H1 (cell line): ENCODE results near the gene SEZ6. TPM values are rescaled to one million over a fixed set of nuclear protein-coding genes. Genes with fewer than 3 reads are reported as not detected.

ENCODE experiments used
- CTCF ChIA-PET: fragments of 300-600 bp; sonication (Branson Sonifier 250); formaldehyde crosslinking; loops from one replicate; lab custom pipeline; 2021; ENCODE audit not compliant: partially characterized antibody; lab: Charles Lee
- POLR2A ChIA-PET: fragments of 300-600 bp; sonication (Branson Sonifier 250); formaldehyde crosslinking; loops from one replicate; lab custom pipeline; 2021; ENCODE audit warnings: inconsistent platforms; ENCODE audit not compliant: partially characterized antibody; lab: Charles Lee
- DNase-seq, 2 experiments: peaks; one replicate each; pipeline versions ENCODE4 v3.0.0 to v3.0.0-alpha.2; 2010 to 2022; ENCODE audit warnings: low spot score in 2 of 2, low read depth in 1 of 2, mixed read lengths in 1 of 2
- FAIRE-seq: peaks from 2 replicates; lab custom pipeline; 2011; peaks lifted over from hg19 to GRCh38; lab: Jason Lieb, UNC
- H2AFZ ChIP-seq: 2 replicates; pipeline ENCODE4 v1.8.1; 2012; ENCODE audit warnings: low read length, inconsistent platforms
- H2AK5ac ChIP-seq: 2 replicates; pipeline ENCODE4 v1.6.1; 2013; ENCODE audit warnings: low read depth, low read length
- H2BK120ac ChIP-seq: replicated peaks from 2 replicates; pipeline ENCODE3; 2013; ENCODE audit warnings: low read depth, low read length, inconsistent platforms
- H2BK12ac ChIP-seq: 2 replicates; pipeline ENCODE4 v1.6.1; 2013; ENCODE audit warnings: low read depth, low read length
- H2BK15ac ChIP-seq: 2 replicates; pipeline ENCODE4 v1.6.1; 2013; ENCODE audit warnings: low read length
- H2BK20ac ChIP-seq: 2 replicates; pipeline ENCODE4 v1.6.1; 2013; ENCODE audit warnings: low read length
- H2BK5ac ChIP-seq: 2 replicates; pipeline ENCODE4 v1.6.1; 2013; ENCODE audit warnings: low read depth, low read length
- H3K14ac ChIP-seq: 2 replicates; pipeline ENCODE4 v1.6.1; 2013; ENCODE audit warnings: inconsistent platforms; ENCODE audit not compliant: insufficient read length
- H3K18ac ChIP-seq: 2 replicates; pipeline ENCODE4 v1.6.1; 2013; ENCODE audit warnings: low read length; ENCODE audit errors: extremely low read depth
- H3K23ac ChIP-seq: 2 replicates; pipeline ENCODE4 v1.6.1; 2013; ENCODE audit warnings: inconsistent platforms; ENCODE audit not compliant: insufficient read length
- H3K23me2 ChIP-seq: 2 replicates; pipeline ENCODE4 v1.6.1; 2013; ENCODE audit warnings: low read depth, low read length
- H3K27ac ChIP-seq: 2 replicates; pipeline ENCODE4 v1.6.1; 2011; ENCODE audit warnings: low read depth, low read length, inconsistent platforms
- H3K27me3 ChIP-seq, 4 experiments: replicated peaks in 1 of 4; 1 replicate in 1 of 4; 2 replicates in 3 of 4; pipeline versions ENCODE4 v1.6.1 to v1.8.1; 2011 to 2013; ENCODE audit warnings: low read length in 3 of 4, mild to moderate bottlenecking in 3 of 4, inconsistent platforms in 2 of 4, mixed read lengths in 2 of 4, moderate library complexity in 1 of 4; ENCODE audit not compliant: control insufficient read depth in 3 of 4, insufficient read depth in 3 of 4; ENCODE audit errors: extremely low read depth in 1 of 4
- H3K36me3 ChIP-seq, 4 experiments: 2 replicates each; pipeline versions ENCODE4 v1.6.1 to v1.8.1; 2011 to 2013; ENCODE audit warnings: mild to moderate bottlenecking in 4 of 4, low read length in 3 of 4, moderate library complexity in 2 of 4, control low read depth in 1 of 4, inconsistent platforms in 1 of 4; ENCODE audit not compliant: insufficient read depth in 4 of 4, control insufficient read depth in 2 of 4
- H3K4ac ChIP-seq: replicated peaks from 2 replicates; pipeline ENCODE3; 2013; ENCODE audit warnings: low read length, low read depth, mixed read lengths, inconsistent platforms; ENCODE audit not compliant: insufficient read length
- H3K4me1 ChIP-seq, 4 experiments: replicated peaks in 1 of 4; 1 replicate in 1 of 4; 2 replicates in 3 of 4; pipeline versions ENCODE4 v1.6.1 to v1.8.1; 2011 to 2013; ENCODE audit warnings: low read length in 3 of 4, inconsistent platforms in 2 of 4, mixed read lengths in 1 of 4; ENCODE audit not compliant: insufficient read depth in 4 of 4, control insufficient read depth in 3 of 4
- H3K4me2 ChIP-seq, 2 experiments: 2 replicates each; pipeline versions ENCODE4 v1.6.1 to v1.8.1; 2011 to 2013; ENCODE audit warnings: low read depth in 2 of 2, low read length in 2 of 2, control low read depth in 1 of 2, inconsistent platforms in 1 of 2, mild to moderate bottlenecking in 1 of 2; ENCODE audit not compliant: insufficient read depth in 1 of 2
- H3K4me3 ChIP-seq, 4 experiments: fragments of 200-600, 300-600 bp in 1 of 4; sonication (generic), shearing (Covaris generic), sonication (Bioruptor Twin) in 1 of 4; 2 replicates each; pipeline versions ENCODE4 v1.5.1 to v1.8.1; 2011 to 2016; ENCODE audit warnings: low read length in 4 of 4, low read depth in 3 of 4, control low read depth in 2 of 4, inconsistent platforms in 2 of 4, mild to moderate bottlenecking in 2 of 4, mixed read lengths in 1 of 4, moderate library complexity in 1 of 4; ENCODE audit not compliant: insufficient read depth in 2 of 4; ENCODE audit errors: extremely low read depth in 1 of 4
- H3K56ac ChIP-seq: replicated peaks from 2 replicates; pipeline ENCODE3; 2013; ENCODE audit warnings: low read depth, mild to moderate bottlenecking, mixed read lengths, low read length, inconsistent platforms; ENCODE audit not compliant: insufficient read length
- H3K79me1 ChIP-seq: 2 replicates; pipeline ENCODE4 v1.6.1; 2013; ENCODE audit warnings: low read depth, low read length, control low read depth
- H3K79me2 ChIP-seq, 2 experiments: 2 replicates each; pipeline versions ENCODE4 v1.6.1 to v1.8.1; 2012 to 2013; ENCODE audit warnings: low read length in 2 of 2, mild to moderate bottlenecking in 2 of 2, inconsistent platforms in 1 of 2; ENCODE audit not compliant: insufficient read depth in 2 of 2, control insufficient read depth in 1 of 2
- H3K9ac ChIP-seq, 4 experiments: replicated peaks in 1 of 4; 1 replicate in 1 of 4; 2 replicates in 3 of 4; pipeline versions ENCODE4 v1.6.1 to v1.8.1; 2011 to 2013; ENCODE audit warnings: low read depth in 3 of 4, low read length in 3 of 4, control low read depth in 2 of 4, mild to moderate bottlenecking in 2 of 4, moderate library complexity in 2 of 4, inconsistent platforms in 1 of 4; ENCODE audit errors: extremely low read depth in 1 of 4
- H3K9me3 ChIP-seq, 2 experiments: 2 replicates each; pipeline versions ENCODE4 v1.6.1 to v1.8.1; 2012 to 2013; ENCODE audit warnings: mild to moderate bottlenecking in 2 of 2, moderate library complexity in 2 of 2, control low read depth in 1 of 2, inconsistent platforms in 1 of 2, low read depth in 1 of 2, low read length in 1 of 2, mixed read lengths in 1 of 2; ENCODE audit not compliant: insufficient read depth in 2 of 2
- H4K20me1 ChIP-seq, 2 experiments: replicated peaks in 1 of 2; 2 replicates each; pipeline versions ENCODE3 to v1.8.1; 2011 to 2013; ENCODE audit warnings: inconsistent platforms in 2 of 2, low read length in 2 of 2, mild to moderate bottlenecking in 1 of 2; ENCODE audit not compliant: insufficient read depth in 2 of 2, control insufficient read depth in 1 of 2
- H4K5ac ChIP-seq: 2 replicates; pipeline ENCODE4 v1.6.1; 2013; ENCODE audit warnings: low read length, low read depth, mixed read lengths, inconsistent platforms; ENCODE audit not compliant: insufficient read length
- H4K8ac ChIP-seq: 2 replicates; pipeline ENCODE4 v1.8.0; 2013; ENCODE audit warnings: mild to moderate bottlenecking, moderate library complexity, low read length, inconsistent platforms; ENCODE audit not compliant: insufficient read depth; ENCODE audit errors: extremely low read depth
- H4K91ac ChIP-seq: replicated peaks from 2 replicates; pipeline ENCODE3; 2013; ENCODE audit warnings: low read length, mixed read lengths, inconsistent platforms; ENCODE audit not compliant: insufficient read length
- GABPA ChIP-seq: IDR thresholded peaks from 2 replicates; pipeline ENCODE4 v1.6.1; 2011; ENCODE audit warnings: mild to moderate bottlenecking, low read length, moderate library complexity, borderline replicate concordance; ENCODE audit not compliant: insufficient read depth
- JUN ChIP-seq: IDR thresholded peaks from 2 replicates; pipeline ENCODE4 v1.6.1; 2011; ENCODE audit warnings: low read depth, mild to moderate bottlenecking, improper control_type of control experiment, low read length
- PHF8 ChIP-seq: fragments of 200-600 bp; sonication (generic); conservative IDR thresholded peaks from 2 replicates; pipeline ENCODE4 v1.7.1; 2012; ENCODE audit warnings: low read depth, mild to moderate bottlenecking, inconsistent platforms, low read length, moderate library complexity
- POU5F1 ChIP-seq: IDR thresholded peaks from 2 replicates; pipeline ENCODE4 v1.6.1; 2011; ENCODE audit warnings: low read depth, mild to moderate bottlenecking, low read length, moderate library complexity
- SP4 ChIP-seq: IDR thresholded peaks from 2 replicates; pipeline ENCODE4 v1.6.1; 2012; ENCODE audit warnings: low read length, inconsistent platforms
- SRF ChIP-seq: IDR thresholded peaks from 2 replicates; pipeline ENCODE4 v1.6.1; 2011; ENCODE audit warnings: mild to moderate bottlenecking, low read depth, low read length, moderate library complexity
- WGBS, 2 experiments: shearing (Covaris generic) in 1 of 2; methylation state at CpG; one replicate each; pipeline versions ENCODE4 v1.1.6 to v1.1.7; 2013 to 2015; ENCODE audit warnings: low lambda C conversion rate in 2 of 2, mixed read lengths in 2 of 2, inconsistent platforms in 1 of 2, low coverage in 1 of 2, missing lambda C conversion rate in 1 of 2; ENCODE audit not compliant: insufficient replicate concordance in 2 of 2, insufficient coverage in 1 of 2, insufficient read length in 1 of 2; ENCODE audit errors: extremely low coverage in 1 of 2, missing lambda C conversion rate in 1 of 2; 5-methylcytosine and 5-hydroxymethylcytosine counted together
- polyA plus RNA-seq, 7 experiments: library from polyadenylated mRNA; depleted of rRNA in 3 of 7; stranded (reverse) in 5 of 7; unstranded in 2 of 7; fragments of >200 nt in 5 of 7; fragments of 200-250 nt in 2 of 7; gene quantifications; 1 replicate in 5 of 7; 2 replicates in 1 of 7; 4 replicates in 1 of 7; pipeline versions ENCODE4 v1.2.1 to v1.2.3, GENCODE V29; 2011 to 2013; ENCODE audit warnings: missing spikeins in 2 of 7, mixed read lengths in 2 of 7
- total RNA-seq: library from RNA; stranded (reverse); fragmentation: NEBNext Ultra II Directional; extraction: Animal tissue kit (Norgen Biotek cat#: 25700); gene quantifications from 2 replicates; pipeline ENCODE4 v1.2.1, GENCODE V29; 2021
- TF ChIP-seq, protein P1 (sequence below): IDR thresholded peaks from 2 replicates; pipeline ENCODE4 v1.6.1; 2011; ENCODE audit warnings: low read length, improper control_type of control experiment
- TF ChIP-seq, protein P2 (sequence below): IDR thresholded peaks from 2 replicates; pipeline ENCODE4 v1.6.1; 2012; ENCODE audit warnings: inconsistent platforms
- TF ChIP-seq, protein P3 (sequence below): IDR thresholded peaks from 2 replicates; pipeline ENCODE4 v1.6.1; 2012; ENCODE audit warnings: inconsistent platforms

SEZ6 gene
- total and polyA plus RNA-seq, 2 of the 8 experiments (the other 6 are each of a cell fraction or from before 2014, with no cell fraction given) = 6.9 to 16.1 TPM

DNA sequence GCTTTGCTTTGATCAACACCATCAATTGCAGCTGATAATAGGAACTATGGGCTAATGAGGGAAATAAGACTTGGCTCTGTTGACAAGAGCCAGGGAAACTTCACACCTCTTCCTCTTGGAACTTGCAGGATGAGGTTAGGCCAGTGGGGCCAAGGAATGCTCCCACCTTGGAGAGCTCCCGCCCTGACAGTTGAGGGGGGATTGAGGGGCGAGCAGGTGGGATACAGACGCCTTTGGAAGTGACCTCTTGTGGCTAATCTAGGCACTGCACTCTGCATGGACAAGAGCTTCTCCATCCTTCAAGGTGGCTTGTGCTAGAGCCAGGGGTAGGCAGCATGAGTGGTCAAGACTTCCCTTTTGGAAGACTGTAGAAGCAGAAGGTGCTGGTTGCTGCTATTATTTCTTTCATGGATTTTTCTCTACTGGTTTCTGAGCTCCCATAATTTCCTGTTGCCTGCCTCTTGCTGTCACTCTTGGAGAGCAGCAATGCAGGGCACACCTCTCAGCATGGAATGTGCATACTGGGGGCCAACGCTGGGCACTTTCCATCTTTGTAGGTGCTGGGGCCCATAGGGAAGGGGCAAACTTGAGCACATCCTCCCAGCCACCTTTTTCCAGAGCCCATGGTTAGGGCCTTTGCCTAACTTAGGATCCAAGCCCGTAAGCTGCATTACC is 52.3 kb downstream of the SEZ6 start:
- 36% methylated on average over 5 of the region's 5 CpGs; no CpG with 5 or more reads in 1 of the 2 experiments for WGBS, 2 experiments
- Histone ChIP-seq H3K79me2 (peaks cover 6 to 22% of the 10 kb centered on the region in 2 experiments), H4K5ac (no peak overlapping the region), H3K14ac (no peak overlapping the region), H3K4me3 (no peak overlapping the region), H3K9me3 (no peaks in the 10 kb centered on the region), H3K18ac (no peak overlapping the region), H4K91ac (no peak overlapping the region), H2AK5ac (no peak overlapping the region), H3K4me2 (no peak overlapping the region; a peak in 1 of 4 replicates), H2BK12ac (no peak overlapping the region; the same call in 1 of the 2 replicates), H3K79me1 (no peaks in the 10 kb centered on the region; the same call in 1 of the 2 replicates), H4K20me1 (peaks cover 0 to under 1% of the 10 kb centered on the region in 2 experiments), H3K27me3 (no peaks in the 10 kb centered on the region), H3K23me2 (peaks cover 9% of the 10 kb centered on the region), H3K36me3 (no peaks in the 10 kb centered on the region), H3K9ac (no peak overlapping the region), H3K4me1 (peaks cover 7 to 24% (median 11%) of the 10 kb centered on the region in 4 experiments; a peak in 5 of 7 replicates), H3K23ac (no peak overlapping the region), H4K8ac (no peak overlapping the region), H2BK20ac (no peak overlapping the region), H2AFZ (no peak overlapping the region), H2BK120ac (no peak overlapping the region), H3K56ac (no peak overlapping the region), H3K27ac (no peak overlapping the region), H3K4ac (no peak overlapping the region), H2BK5ac (no peak overlapping the region), H2BK15ac (no peak overlapping the region; the same call in 1 of the 2 replicates)
- FAIRE-seq (peak; percentile 91), DNase-seq (peak; percentile 69 to 92)
- ChIA-PET CTCF (interaction anchor here (0.9 to 15.6 kb wide), 59 partner anchors 8 to 640 kb away, joined by 3 to 548 read pairs (median 4); partner anchors contain the start of genes DHRS13, MYO18A, RPL23A and SEZ6), POLR2A (interaction anchor here (0.5 to 2.9 kb wide), 13 partner anchors 9 to 233 kb away, joined by 3 to 24 read pairs (median 4); partner anchors contain the start of gene RPL23A)
- TF ChIP-seq, protein P1, sequence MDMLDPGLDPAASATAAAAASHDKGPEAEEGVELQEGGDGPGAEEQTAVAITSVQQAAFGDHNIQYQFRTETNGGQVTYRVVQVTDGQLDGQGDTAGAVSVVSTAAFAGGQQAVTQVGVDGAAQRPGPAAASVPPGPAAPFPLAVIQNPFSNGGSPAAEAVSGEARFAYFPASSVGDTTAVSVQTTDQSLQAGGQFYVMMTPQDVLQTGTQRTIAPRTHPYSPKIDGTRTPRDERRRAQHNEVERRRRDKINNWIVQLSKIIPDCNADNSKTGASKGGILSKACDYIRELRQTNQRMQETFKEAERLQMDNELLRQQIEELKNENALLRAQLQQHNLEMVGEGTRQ = no peak
- TF ChIP-seq JUN = no peak
- no peak for TF ChIP-seq SRF
- no peak for TF ChIP-seq GABPA
- TF ChIP-seq PHF8 = no peak
- TF ChIP-seq SP4 = no peak
- TF ChIP-seq, protein P2, sequence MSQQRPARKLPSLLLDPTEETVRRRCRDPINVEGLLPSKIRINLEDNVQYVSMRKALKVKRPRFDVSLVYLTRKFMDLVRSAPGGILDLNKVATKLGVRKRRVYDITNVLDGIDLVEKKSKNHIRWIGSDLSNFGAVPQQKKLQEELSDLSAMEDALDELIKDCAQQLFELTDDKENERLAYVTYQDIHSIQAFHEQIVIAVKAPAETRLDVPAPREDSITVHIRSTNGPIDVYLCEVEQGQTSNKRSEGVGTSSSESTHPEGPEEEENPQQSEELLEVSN = peak; percentile 88
- TF ChIP-seq, protein P3, sequence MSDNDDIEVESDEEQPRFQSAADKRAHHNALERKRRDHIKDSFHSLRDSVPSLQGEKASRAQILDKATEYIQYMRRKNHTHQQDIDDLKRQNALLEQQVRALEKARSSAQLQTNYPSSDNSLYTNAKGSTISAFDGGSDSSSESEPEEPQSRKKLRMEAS = peak; percentile 96
- no peak for TF ChIP-seq POU5F1
